Lower lobe of right lung (tissue), 2 donors: ENCODE measurements around the gene KLC4. TPM values are rescaled to one million over a fixed set of nuclear protein-coding genes. Genes with fewer than 3 reads are reported as not detected.

ENCODE experiments used
- ATAC-seq, 2 donors: fragments of 200-7000 bp; cut with Tn5 transposase; one replicate each; pipeline ENCODE4 v1.9.1; 2020 to 2022; ENCODE audit warnings: mild to moderate bottlenecking in 2 of 2, moderate library complexity in 2 of 2
- DNase-seq: peaks from one replicate; pipeline ENCODE4 v3.0.0-alpha.2; 2020
- H3K27ac ChIP-seq: fragments of 200-600 bp; one replicate; pipeline ENCODE4 v1.8.0; 2022
- H3K27me3 ChIP-seq: fragments of 200-600 bp; one replicate; pipeline ENCODE4 v1.8.0; 2022; ENCODE audit warnings: low read depth
- H3K36me3 ChIP-seq: fragments of 200-600 bp; one replicate; pipeline ENCODE4 v1.8.0; 2022; ENCODE audit warnings: mild to moderate bottlenecking
- H3K4me1 ChIP-seq: fragments of 200-600 bp; one replicate; pipeline ENCODE4 v1.8.0; 2022
- H3K4me3 ChIP-seq: fragments of 200-600 bp; one replicate; pipeline ENCODE4 v1.8.0; 2022; ENCODE audit warnings: mild to moderate bottlenecking
- H3K9me3 ChIP-seq: fragments of 200-600 bp; one replicate; pipeline ENCODE4 v1.8.0; 2022
- CTCF ChIP-seq: fragments of 200-600 bp; IDR thresholded peaks from one replicate; pipeline ENCODE4 v1.8.0; 2022; ENCODE audit warnings: antibody characterized with exemption, mild to moderate bottlenecking
- intact Hi-C: fragments of 100-400 bp; cut with DNase I; formaldehyde crosslinking; loops from one replicate; pipeline ENCODE4 v1.11.0; 2022
- total RNA-seq: library from RNA; stranded (reverse); fragmentation: NEBNext Ultra II Directional; extraction: Animal tissue kit (Norgen Biotek cat#: 25700); gene quantifications from one replicate; pipeline ENCODE4 v1.2.1, GENCODE V29; 2021
- donor health status: DM: no; HTN: yes; CAD: no; lungs with severe emphysema.

KLC4 gene
- total RNA-seq, 1 donor from 2014 or later, result 45.2 TPM

- no peak for ATAC-seq
- no peak for TF ChIP-seq CTCF
- Histone ChIP-seq H3K9me3 (no peaks in the 10 kb centered on the region), H3K27ac (peak overlapping the region; percentile 76), H3K4me1 (peaks cover 41% of the 10 kb centered on the region), H3K27me3 (no peaks in the 10 kb centered on the region), H3K36me3 (peaks cover 52% of the 10 kb centered on the region), H3K4me3 (peak overlapping the region; percentile 69)
- intact Hi-C loops, result no loop called here
- DNase-seq, result no peak
Measured at GRCh38 chr6:43014434-43014909, 45.0 kb upstream of the KLC4 start.

- no peak for DNase-seq
- Histone ChIP-seq H3K9me3 (no peaks in the 10 kb centered on the region), H3K4me3 (no peak overlapping the region), H3K4me1 (peaks cover 49% of the 10 kb centered on the region), H3K36me3 (peaks cover 42% of the 10 kb centered on the region), H3K27me3 (no peaks in the 10 kb centered on the region), H3K27ac (no peak overlapping the region)
- ATAC-seq, result no peak
- intact Hi-C loops, result no loop called here
- TF ChIP-seq CTCF, result no peak
Measured at GRCh38 chr6:43016176-43016942, 43.1 kb upstream of the KLC4 start.

GRCh38 chr6:43016943-43017334 is 42.5 kb upstream of the KLC4 start:
- no peak for TF ChIP-seq CTCF
- no peaks in the 10 kb centered on the region for H3K27me3 ChIP-seq
- DNase-seq, result no peak
- H3K27ac ChIP-seq, result no peak overlapping the region
- intact Hi-C loops, result no loop called here
- H3K9me3 ChIP-seq, result no peaks in the 10 kb centered on the region
- no peak overlapping the region for H3K4me3 ChIP-seq
- peaks cover 36% of the 10 kb centered on the region for H3K36me3 ChIP-seq
- ATAC-seq, result no peak
- H3K4me1 ChIP-seq, result peaks cover 49% of the 10 kb centered on the region

- H3K4me1 ChIP-seq, result peaks cover 53% of the 10 kb centered on the region
- intact Hi-C loops, result no loop called here
Measured at GRCh38 chr6:43019152-43019551, 40.3 kb upstream of the KLC4 start.

GRCh38 chr6:43020052-43020705 is 39.3 kb upstream of the KLC4 start:
- no peak for ATAC-seq

More at GRCh38 chr6:43019152-43019551, 40.3 kb upstream of the KLC4 start:
- no peak for ATAC-seq
- no peaks in the 10 kb centered on the region for H3K27me3 ChIP-seq
- no peak overlapping the region for H3K27ac ChIP-seq
- H3K9me3 ChIP-seq, result no peaks in the 10 kb centered on the region
- no peak for TF ChIP-seq CTCF
- DNase-seq, result no peak
- peaks cover 33% of the 10 kb centered on the region for H3K36me3 ChIP-seq
- H3K4me3 ChIP-seq, result no peak overlapping the region

More at GRCh38 chr6:43020052-43020705, 39.3 kb upstream of the KLC4 start:
- Histone ChIP-seq H3K27ac (no peak overlapping the region), H3K36me3 (peaks cover 43% of the 10 kb centered on the region), H3K4me1 (peaks cover 46% of the 10 kb centered on the region), H3K4me3 (no peak overlapping the region), H3K9me3 (no peaks in the 10 kb centered on the region), H3K27me3 (no peaks in the 10 kb centered on the region)
- intact Hi-C loops, result no loop called here
- no peak for DNase-seq
- TF ChIP-seq CTCF, result no peak
